PFSK-1 (cell line): Measurements from ENCODE around the gene ZNF311.

Source experiments
- FOXP2 ChIP-seq: optimal IDR thresholded peaks from 2 replicates; pipeline ENCODE3; 2011; ENCODE audit warnings: borderline replicate concordance, control low read depth, inconsistent platforms; ENCODE audit not compliant: insufficient read depth; ENCODE audit errors: extremely low read length, extremely low read depth
- POLR2AphosphoS5 ChIP-seq: IDR thresholded peaks from 2 replicates; pipeline ENCODE4 v1.6.1; 2012; ENCODE audit warnings: low read depth, mild to moderate bottlenecking, control low read depth, low read length, moderate library complexity
- REST ChIP-seq, 2 experiments: IDR thresholded peaks; 2 replicates each; pipeline versions ENCODE4 v1.6.1 to v1.8.0; 2011 to 2012; ENCODE audit warnings: low read depth in 2 of 2, low read length in 2 of 2, control low read depth in 1 of 2, inconsistent platforms in 1 of 2, mild to moderate bottlenecking in 1 of 2, moderate library complexity in 1 of 2; ENCODE audit not compliant: insufficient read depth in 1 of 2
- TAF1 ChIP-seq: IDR thresholded peaks from 2 replicates; pipeline ENCODE4 v1.6.1; 2012; ENCODE audit warnings: low read length, control low read depth, borderline replicate concordance; ENCODE audit not compliant: insufficient read depth

- TF ChIP-seq POLR2AphosphoS5, result no peak
- no peak for TF ChIP-seq REST (IDR thresholded peaks at IDR 0.05; ENCODE audit: insufficient read depth in 1 of 2, low read depth in 2 of 2, low read length in 2 of 2)
- no peak for TF ChIP-seq FOXP2
- TF ChIP-seq TAF1, result no peak
These were observed 16.3 kb upstream of the ZNF311 start for GRCh38 chr6:29021434-29021833.
